ENCODE data around the gene DPP8. TPM values are rescaled to one million over a fixed set of nuclear protein-coding genes. Genes with fewer than 3 reads are reported as not detected.

DPP8 gene
- total and polyA plus RNA-seq, 10 of the 15 experiments (the other 5 are each of a cell fraction or from before 2014, with no cell fraction given): 12.0 to 30.6 (median 24.3) TPM

GRCh38 chr15:65450556-65450955, 66.9 kb downstream of the DPP8 start:
- POLR2A ChIA-PET: no interaction called here

More at GRCh38 chr15:65450556-65450955, 66.9 kb downstream of the DPP8 start:
- ChIA-PET CTCF (no interaction called here), RAD21 (ENCODE audit: unreplicated experiment) (no interaction called here), SMC1A (ENCODE audit: uncharacterized antibody, unreplicated experiment) (interaction anchor here (1.0 kb wide), 1 partner anchor 16 kb away, joined by 4 read pairs; no protein-coding TSS in a partner anchor)
- intact Hi-C loops (cut with micrococcal nuclease; ENCODE audit: unreplicated experiment): no loop called here
- TF ChIP-seq NFYB (IDR thresholded peaks at IDR 0.05; ENCODE audit: insufficient read depth, low read depth, low read length): no peak
- no peak for TF ChIP-seq SMAD5 (IDR thresholded peaks at IDR 0.05; ENCODE audit: low read depth)
- no peak for TF ChIP-seq SREBF1 (IDR thresholded peaks at IDR 0.05; ENCODE audit: low read length)
- TF ChIP-seq EP300 (IDR thresholded peaks at IDR 0.05; ENCODE audit: borderline replicate concordance in 1 of 2, control insufficient read depth in 1 of 2, low read depth in 2 of 2, low read length in 2 of 2): no peak
- TF ChIP-seq RBBP5 (conservative IDR thresholded peaks at IDR 0.05): no peak
- TF ChIP-seq RUNX3 (IDR thresholded peaks at IDR 0.05; ENCODE audit: low read length): no peak
- no peak for TF ChIP-seq PAX5 (IDR thresholded peaks at IDR 0.05; ENCODE audit: borderline replicate concordance, low read depth, low read length)
- TF ChIP-seq PML (IDR thresholded peaks at IDR 0.05; ENCODE audit: low read length): no peak
- no peak for TF ChIP-seq ZBTB11 (CRISPR knock-in tag; IDR thresholded peaks at IDR 0.05)
- no TSS peak for BruUV-seq (replicated peaks)
- FAIRE-seq (no peak), ATAC-seq (no peak), DNase-seq (ENCODE audit: low read depth, low spot score) (no peak)
- no peak overlapping the region for H3K27ac ChIP-seq (ENCODE audit: control insufficient read depth, insufficient read depth)
- H3K9ac ChIP-seq (ENCODE audit: control insufficient read depth, insufficient read depth, low read length): no peak overlapping the region
- no peaks in the 10 kb centered on the region for H3K9me3 ChIP-seq (replicated peaks; ENCODE audit: control insufficient read depth, insufficient read depth, low read length)
- no peaks in the 10 kb centered on the region for H3K27me3 ChIP-seq (replicated peaks in 1 of 2; ENCODE audit: control insufficient read depth in 2 of 2, insufficient read depth in 2 of 2, low read length in 1 of 2)
- peaks cover 3 to 7% of the 10 kb centered on the region in 2 experiments; a peak in 3 of 4 replicates for H3K36me3 ChIP-seq (ENCODE audit: control insufficient read depth in 2 of 2, insufficient read depth in 2 of 2, low read length in 1 of 2)
- no peaks in the 10 kb centered on the region for H4K20me1 ChIP-seq (ENCODE audit: control insufficient read depth, insufficient read depth)
- H3K4me2 ChIP-seq (ENCODE audit: control insufficient read depth, insufficient read depth): no peak overlapping the region
- H3K4me3 ChIP-seq: no peak overlapping the region
- H2AFZ ChIP-seq (ENCODE audit: control insufficient read depth, low read depth, low read length): no peak overlapping the region
- H3K79me2 ChIP-seq (ENCODE audit: control insufficient read depth, insufficient read depth, low read length): no peaks in the 10 kb centered on the region
- H3K4me1 ChIP-seq (ENCODE audit: control insufficient read depth, insufficient read depth, low read length): no peaks in the 10 kb centered on the region
- in situ Hi-C loops (cut with MboI): no loop called here
